NT2/D1 (cell line): ENCODE data around the gene NTN3.

Source experiments
- SUZ12 ChIP-seq: IDR thresholded peaks from 2 replicates; pipeline ENCODE4 v1.6.1; 2011; ENCODE audit not compliant: insufficient read length, insufficient read depth; ENCODE audit errors: extremely low read depth
- YY1 ChIP-seq: IDR thresholded peaks from 2 replicates; pipeline ENCODE4 v1.6.1; 2011; ENCODE audit not compliant: insufficient read length, insufficient read depth
- ZNF274 ChIP-seq: IDR thresholded peaks from 2 replicates; pipeline ENCODE4 v1.6.1; 2011; ENCODE audit warnings: mild to moderate bottlenecking, low read depth, low read length

GRCh38 chr16:2507052-2507659 lies 36.1 kb downstream of the NTN3 start:
- TF ChIP-seq SUZ12 = no peak
- TF ChIP-seq YY1 = no peak
- TF ChIP-seq ZNF274 = no peak
